ENCODE data around the gene ASTN2.
A peak's percentile ranks its signal among the peaks of the same experiment; 100 is the strongest.

ASTN2 gene

GRCh38 chr9:117182046-117182445 lies 232.8 kb downstream of the ASTN2 start:
- Histone ChIP-seq H3K9me3 (ENCODE audit: severe bottlenecking) (peaks cover 9% of the 10 kb centered on the region), H3K27me3 (ENCODE audit: insufficient read depth, low read depth, severe bottlenecking) (no peaks in the 10 kb centered on the region), H3K4me3 (ENCODE audit: low read depth, low read length) (no peak overlapping the region), H3K36me3 (peaks cover 24% of the 10 kb centered on the region), H3K27ac (no peak overlapping the region)
- no peak for DNase-seq
- no peak for TF ChIP-seq CTCF (IDR thresholded peaks at IDR 0.05; ENCODE audit: low read depth, low read length)

DNA sequence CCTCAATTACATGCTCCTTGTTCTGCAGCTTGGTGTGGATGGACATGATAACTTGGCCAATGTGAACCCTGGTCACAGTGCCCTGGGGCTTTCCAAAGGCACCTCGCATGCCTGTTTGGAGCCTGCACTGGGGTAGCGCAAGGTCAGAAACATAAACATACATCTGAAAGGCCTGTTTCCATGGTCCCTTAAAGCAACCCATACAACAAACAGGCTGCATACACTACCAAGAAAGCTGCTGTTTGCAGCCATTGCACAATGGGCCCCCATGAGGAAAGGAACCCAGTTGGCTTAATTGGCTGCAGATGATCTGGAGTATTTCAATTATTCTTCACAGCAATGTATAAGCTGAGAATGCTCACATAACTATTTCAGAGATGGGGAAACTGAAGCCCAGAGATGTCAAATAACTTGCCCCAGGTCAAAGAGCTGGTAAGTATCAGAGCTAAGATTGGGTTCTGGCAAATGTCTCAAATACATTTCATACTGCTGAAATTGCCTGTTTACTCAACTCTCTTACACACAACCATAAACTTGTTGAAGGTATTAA lies 233.9 kb downstream of the ASTN2 start:
- H3K9me3 ChIP-seq (ENCODE audit: severe bottlenecking) = peaks cover 9% of the 10 kb centered on the region
- no peak for DNase-seq
- H3K27ac ChIP-seq = no peak overlapping the region
- peaks cover 24% of the 10 kb centered on the region for H3K36me3 ChIP-seq
- H3K4me3 ChIP-seq (ENCODE audit: low read depth, low read length) = no peak overlapping the region
- H3K27me3 ChIP-seq (ENCODE audit: insufficient read depth, low read depth, severe bottlenecking) = no peaks in the 10 kb centered on the region
- no peak for TF ChIP-seq CTCF (IDR thresholded peaks at IDR 0.05; ENCODE audit: low read depth, low read length)

DNA sequence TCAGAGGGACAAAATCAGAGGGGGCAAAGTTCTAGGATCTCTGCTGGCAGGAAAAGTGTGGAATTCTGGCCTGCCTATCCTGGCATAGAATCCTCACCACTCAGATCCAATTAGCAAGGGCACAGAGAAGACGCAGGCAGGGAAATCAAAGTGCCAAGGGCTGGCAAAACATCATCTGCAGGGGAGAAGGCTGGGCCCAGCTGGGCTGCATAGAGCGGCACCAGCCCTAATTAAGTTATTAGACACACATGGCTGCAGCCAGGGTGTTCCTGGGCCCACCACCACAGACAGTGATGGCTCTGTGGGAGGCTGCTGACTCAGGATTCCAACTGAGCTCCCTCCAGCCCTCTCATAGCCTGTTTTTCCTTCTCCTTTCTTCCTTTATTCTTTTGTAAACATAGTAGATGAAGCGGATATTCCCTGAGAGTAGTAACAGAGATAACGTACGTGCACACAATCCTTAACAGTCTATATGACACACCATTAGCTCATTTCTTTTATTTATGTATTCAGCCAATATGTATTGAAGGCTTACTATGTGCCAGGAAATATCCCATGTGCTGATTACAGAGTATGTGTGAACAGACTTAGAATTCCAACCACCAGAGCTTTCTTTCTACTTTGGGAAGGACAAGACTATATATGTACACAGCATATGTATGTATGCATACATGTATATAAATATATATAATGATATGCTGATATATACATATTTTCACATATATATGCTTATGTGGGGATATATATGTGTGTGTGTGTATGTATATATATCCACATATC lies 236.1 kb downstream of the ASTN2 start:
- peak; percentile 78 for DNase-seq
- H3K4me3 ChIP-seq (ENCODE audit: low read depth, low read length) = no peak overlapping the region

DNA sequence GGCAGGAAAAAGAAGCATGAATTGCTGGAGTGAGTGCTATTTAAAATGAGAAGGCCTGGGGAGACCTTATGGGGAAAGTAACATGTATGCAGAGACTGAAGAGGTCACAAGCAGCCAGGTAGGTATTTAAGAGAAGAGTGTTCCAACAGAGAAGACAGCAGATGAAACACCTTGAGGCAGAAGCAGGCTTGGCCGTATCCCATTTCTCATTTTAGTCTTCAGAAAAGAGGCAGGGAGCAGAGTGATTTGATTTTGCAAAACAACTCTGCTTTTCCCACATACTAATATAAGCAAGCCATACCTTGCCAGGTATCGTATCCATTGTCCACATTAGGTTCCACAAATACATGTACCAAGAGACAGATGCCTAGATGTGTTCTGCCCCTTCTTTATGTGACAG lies 244.3 kb downstream of the ASTN2 start:
- H3K9me3 ChIP-seq (ENCODE audit: severe bottlenecking) = no peaks in the 10 kb centered on the region
- H3K27me3 ChIP-seq (ENCODE audit: insufficient read depth, low read depth, severe bottlenecking) = no peaks in the 10 kb centered on the region
- H3K4me3 ChIP-seq (ENCODE audit: low read depth, low read length) = no peak overlapping the region
- no peaks in the 10 kb centered on the region for H3K36me3 ChIP-seq
- TF ChIP-seq CTCF (IDR thresholded peaks at IDR 0.05; ENCODE audit: low read depth, low read length) = no peak
- DNase-seq = no peak
- no peak overlapping the region for H3K27ac ChIP-seq

More for the DNA sequence above, 236.1 kb downstream of the ASTN2 start:
- Histone ChIP-seq H3K27me3 (ENCODE audit: insufficient read depth, low read depth, severe bottlenecking) (no peaks in the 10 kb centered on the region), H3K9me3 (ENCODE audit: severe bottlenecking) (peaks cover 9% of the 10 kb centered on the region), H3K36me3 (peaks cover 13% of the 10 kb centered on the region; the same call in 1 of the 2 replicates), H3K27ac (0 out of 2 replicates have a peak overlapping the region, but pooled peaks have one; percentile 9)
- TF ChIP-seq CTCF (IDR thresholded peaks at IDR 0.05; ENCODE audit: low read depth, low read length) = no peak

- H3K4me3 ChIP-seq (ENCODE audit: low read depth, low read length) = no peak overlapping the region
- no peak for TF ChIP-seq CTCF (IDR thresholded peaks at IDR 0.05; ENCODE audit: low read depth, low read length)
- no peak overlapping the region for H3K27ac ChIP-seq
- no peak for DNase-seq
- H3K36me3 ChIP-seq = no peaks in the 10 kb centered on the region
- H3K9me3 ChIP-seq (ENCODE audit: severe bottlenecking) = no peaks in the 10 kb centered on the region
- H3K27me3 ChIP-seq (ENCODE audit: insufficient read depth, low read depth, severe bottlenecking) = no peaks in the 10 kb centered on the region
Measured at GRCh38 chr9:117169089-117169621, 245.7 kb downstream of the ASTN2 start.
